Upper lobe of right lung (tissue), 1 donor: ENCODE measurements around the gene FNDC3A. TPM values are rescaled to one million over a fixed set of nuclear protein-coding genes. Genes with fewer than 3 reads are reported as not detected.
A peak's percentile ranks its signal among the peaks of the same experiment; 100 is the strongest.

ENCODE experiments used
- ATAC-seq: fragments of 200-7000 bp; cut with Tn5 transposase; one replicate; pipeline ENCODE4 v1.9.1; 2020; ENCODE audit warnings: mild to moderate bottlenecking, moderate library complexity
- DNase-seq: peaks from one replicate; pipeline ENCODE4 v3.0.0-alpha.2; 2020
- H3K27ac ChIP-seq: fragments of 200-600 bp; one replicate; pipeline ENCODE4 v1.8.0; 2022
- H3K27me3 ChIP-seq: fragments of 200-600 bp; one replicate; pipeline ENCODE4 v1.8.0; 2022; ENCODE audit warnings: mild to moderate bottlenecking
- H3K36me3 ChIP-seq: fragments of 200-600 bp; one replicate; pipeline ENCODE4 v1.8.0; 2022
- H3K4me1 ChIP-seq: fragments of 200-600 bp; one replicate; pipeline ENCODE4 v1.8.0; 2022
- H3K4me3 ChIP-seq: fragments of 200-600 bp; one replicate; pipeline ENCODE4 v1.8.0; 2022; ENCODE audit warnings: mild to moderate bottlenecking
- H3K9me3 ChIP-seq: fragments of 200-600 bp; one replicate; pipeline ENCODE4 v1.8.0; 2022
- CTCF ChIP-seq: fragments of 200-600 bp; IDR thresholded peaks from one replicate; pipeline ENCODE4 v1.8.0; 2022; ENCODE audit warnings: antibody characterized with exemption
- intact Hi-C: fragments of 100-400 bp; cut with DNase I; formaldehyde crosslinking; loops from one replicate; pipeline ENCODE4 v1.11.0; 2022
- total RNA-seq: library from RNA; stranded (reverse); fragmentation: NEBNext Ultra II Directional; extraction: Animal tissue kit (Norgen Biotek cat#: 25700); gene quantifications from one replicate; pipeline ENCODE4 v1.2.1, GENCODE V29; 2021
- donor health status: DM: no; HTN: yes; CAD: no; lungs with severe emphysema.

The FNDC3A gene
- total RNA-seq, 1 donor from 2014 or later, result 59.0 TPM

- H3K9me3 ChIP-seq, result no peaks in the 10 kb centered on the region
- no peak for DNase-seq
- H3K27me3 ChIP-seq, result no peaks in the 10 kb centered on the region
- no peak for TF ChIP-seq CTCF
- no peak for ATAC-seq
- H3K4me1 ChIP-seq, result no peaks in the 10 kb centered on the region
- no peak overlapping the region for H3K27ac ChIP-seq
- no peaks in the 10 kb centered on the region for H3K36me3 ChIP-seq
- intact Hi-C loops, result no loop called here
- H3K4me3 ChIP-seq, result no peak overlapping the region
Measured at GRCh38 chr13:48950501-48950875, 25.2 kb upstream of the FNDC3A start.

- Histone ChIP-seq H3K4me1 (no peaks in the 10 kb centered on the region), H3K36me3 (no peaks in the 10 kb centered on the region), H3K9me3 (no peaks in the 10 kb centered on the region), H3K27ac (no peak overlapping the region), H3K27me3 (no peaks in the 10 kb centered on the region), H3K4me3 (no peak overlapping the region)
- DNase-seq, result no peak
- intact Hi-C loops, result no loop called here
- no peak for TF ChIP-seq CTCF
- ATAC-seq, result no peak
Measured at GRCh38 chr13:48954081-48954480, 21.6 kb upstream of the FNDC3A start.

- Histone ChIP-seq H3K27me3 (no peaks in the 10 kb centered on the region), H3K4me3 (no peak overlapping the region), H3K4me1 (no peaks in the 10 kb centered on the region), H3K36me3 (no peaks in the 10 kb centered on the region), H3K9me3 (no peaks in the 10 kb centered on the region), H3K27ac (no peak overlapping the region)
- DNase-seq (no peak), ATAC-seq (no peak)
- TF ChIP-seq CTCF, result no peak
- intact Hi-C loops, result no loop called here
Measured at GRCh38 chr13:48955536-48955935, 20.2 kb upstream of the FNDC3A start.

GRCh38 chr13:48961379-48961778 is 14.3 kb upstream of the FNDC3A start:
- intact Hi-C loops, result no loop called here
- no peak for DNase-seq

GRCh38 chr13:48962281-48962680 is 13.4 kb upstream of the FNDC3A start:
- ATAC-seq (peak; percentile 87), DNase-seq (no peak)
- intact Hi-C loops, result no loop called here
- no peak overlapping the region for H3K4me3 ChIP-seq
- no peak overlapping the region for H3K27ac ChIP-seq
- no peaks in the 10 kb centered on the region for H3K27me3 ChIP-seq
- H3K9me3 ChIP-seq, result no peaks in the 10 kb centered on the region
- TF ChIP-seq CTCF, result no peak
- no peaks in the 10 kb centered on the region for H3K36me3 ChIP-seq
- H3K4me1 ChIP-seq, result no peaks in the 10 kb centered on the region

More at GRCh38 chr13:48961379-48961778, 14.3 kb upstream of the FNDC3A start:
- peak; percentile 19 for ATAC-seq
- Histone ChIP-seq H3K27ac (no peak overlapping the region), H3K4me1 (no peaks in the 10 kb centered on the region), H3K4me3 (no peak overlapping the region), H3K9me3 (no peaks in the 10 kb centered on the region), H3K27me3 (no peaks in the 10 kb centered on the region), H3K36me3 (no peaks in the 10 kb centered on the region)
- no peak for TF ChIP-seq CTCF

- no peaks in the 10 kb centered on the region for H3K4me1 ChIP-seq
- DNase-seq, result no peak
- H3K27me3 ChIP-seq, result no peaks in the 10 kb centered on the region
- intact Hi-C loops, result no loop called here
- no peak overlapping the region for H3K27ac ChIP-seq
- ATAC-seq, result no peak
- H3K4me3 ChIP-seq, result no peak overlapping the region
- no peaks in the 10 kb centered on the region for H3K9me3 ChIP-seq
- H3K36me3 ChIP-seq, result no peaks in the 10 kb centered on the region
- no peak for TF ChIP-seq CTCF
Measured at GRCh38 chr13:48965736-48966135, 10.0 kb upstream of the FNDC3A start.
